ENCODE measurements around the gene ITGB4. TPM values are rescaled to one million over a fixed set of nuclear protein-coding genes. Genes with fewer than 3 reads are reported as not detected.

The ITGB4 gene
- total RNA-seq: 1 to 10 TPM in 5 of 6 experiments, under 1 TPM in 1; 0.92 to 4.1 (median 2.0) TPM
- long read RNA-seq: 0 reads

DNA sequence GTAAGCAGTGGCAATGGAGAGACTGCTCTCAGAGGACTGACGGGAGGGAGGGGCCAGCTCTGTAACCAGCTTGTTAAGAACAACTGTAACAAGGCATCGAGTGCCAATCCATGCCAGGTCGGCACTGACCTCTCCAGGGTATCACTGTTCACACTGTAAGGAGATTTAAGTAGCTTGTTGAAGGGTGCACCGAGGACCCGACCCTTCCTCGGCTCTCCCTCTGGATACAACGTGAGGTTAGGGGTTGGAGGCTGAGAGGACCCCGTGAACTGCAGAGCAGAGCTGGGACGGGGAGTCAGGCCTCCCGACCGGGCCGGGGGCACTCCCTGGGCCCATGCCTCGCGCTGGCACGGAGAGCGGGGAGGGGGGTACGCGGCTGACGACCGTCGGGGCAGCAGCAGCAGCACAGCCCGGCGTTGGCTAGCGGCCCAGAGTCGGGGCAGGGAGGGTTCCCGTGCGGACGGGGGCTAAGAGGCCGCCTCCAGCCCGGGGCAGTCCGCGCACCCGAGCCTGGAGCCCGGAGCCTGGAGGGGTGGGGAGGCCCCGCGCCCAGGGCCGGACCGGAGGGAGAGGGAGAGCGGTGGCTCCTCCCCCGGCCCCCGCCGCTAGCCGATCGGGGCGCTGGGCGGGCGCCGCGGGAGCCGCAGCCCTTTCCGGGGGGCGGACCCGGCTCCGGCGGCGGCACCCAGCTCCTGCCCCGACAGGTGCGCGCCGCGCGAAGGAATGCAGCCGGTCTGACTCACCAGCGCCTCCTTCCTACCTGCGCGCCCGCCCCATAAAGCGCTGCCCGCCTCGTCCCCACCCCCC lies at the start of gene ITGB4:
Gene ITGB4, plus strand, starts transcription at position 804 of the 807 bp plus-strand sequence. CDS start 3,245 bp downstream, outside the sequence.
- Histone ChIP-seq H3K4me3 (peak within 1 kb of the TSS; percentile 23 to 40 (median 28)), H3K36me3 (no peaks in the 10 kb centered on the region), H3K27ac (no peak within 1 kb of the TSS), H3K27me3 (no peaks in the 10 kb centered on the region), H3K4me1 (no peaks in the 10 kb centered on the region), H3K9me3 (no peaks in the 10 kb centered on the region)
- DNase-seq (peak in 1 of 3 donors; percentile 65), ATAC-seq (peak; percentile 62 to 84 (median 70))
- TF ChIP-seq, protein P1, sequence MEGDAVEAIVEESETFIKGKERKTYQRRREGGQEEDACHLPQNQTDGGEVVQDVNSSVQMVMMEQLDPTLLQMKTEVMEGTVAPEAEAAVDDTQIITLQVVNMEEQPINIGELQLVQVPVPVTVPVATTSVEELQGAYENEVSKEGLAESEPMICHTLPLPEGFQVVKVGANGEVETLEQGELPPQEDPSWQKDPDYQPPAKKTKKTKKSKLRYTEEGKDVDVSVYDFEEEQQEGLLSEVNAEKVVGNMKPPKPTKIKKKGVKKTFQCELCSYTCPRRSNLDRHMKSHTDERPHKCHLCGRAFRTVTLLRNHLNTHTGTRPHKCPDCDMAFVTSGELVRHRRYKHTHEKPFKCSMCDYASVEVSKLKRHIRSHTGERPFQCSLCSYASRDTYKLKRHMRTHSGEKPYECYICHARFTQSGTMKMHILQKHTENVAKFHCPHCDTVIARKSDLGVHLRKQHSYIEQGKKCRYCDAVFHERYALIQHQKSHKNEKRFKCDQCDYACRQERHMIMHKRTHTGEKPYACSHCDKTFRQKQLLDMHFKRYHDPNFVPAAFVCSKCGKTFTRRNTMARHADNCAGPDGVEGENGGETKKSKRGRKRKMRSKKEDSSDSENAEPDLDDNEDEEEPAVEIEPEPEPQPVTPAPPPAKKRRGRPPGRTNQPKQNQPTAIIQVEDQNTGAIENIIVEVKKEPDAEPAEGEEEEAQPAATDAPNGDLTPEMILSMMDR (IDR thresholded peaks at IDR 0.05): no peak
- peak; percentile 31 for TF ChIP-seq POLR2A (IDR thresholded peaks at IDR 0.05)
- intact Hi-C loops (cut with DNase I): no loop called here
- 5% methylated on average over 19 of the region's 70 CpGs for WGBS (ENCODE audit: insufficient coverage, low coverage, low lambda C conversion rate, missing lambda C conversion rate)

DNA sequence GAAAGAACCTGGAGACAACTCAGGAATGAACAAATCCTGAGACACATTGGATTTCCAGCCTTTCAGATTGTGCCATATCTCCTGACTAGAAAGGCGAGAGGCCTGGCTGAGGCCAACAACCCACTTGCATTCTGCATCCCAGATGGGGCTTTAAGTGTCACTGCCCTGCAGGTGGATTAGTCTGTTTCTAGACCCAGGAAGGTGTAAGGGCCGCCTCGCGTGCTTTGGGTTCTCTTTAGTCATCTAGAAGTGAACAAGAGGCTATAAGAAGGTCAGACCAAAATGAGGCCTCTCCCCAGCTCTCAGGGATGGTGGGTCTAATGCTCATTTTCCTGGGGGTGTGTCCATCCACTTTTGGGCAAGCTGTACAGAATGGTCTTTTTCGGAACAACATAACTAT lies 49.2 kb upstream of the ITGB4 start:
- H3K36me3 ChIP-seq: peaks cover 0 to 44% (median 9%) of the 10 kb centered on the region in 4 donors
- intact Hi-C loops (cut with DNase I): no loop called here
- H3K27me3 ChIP-seq: no peaks in the 10 kb centered on the region

DNA sequence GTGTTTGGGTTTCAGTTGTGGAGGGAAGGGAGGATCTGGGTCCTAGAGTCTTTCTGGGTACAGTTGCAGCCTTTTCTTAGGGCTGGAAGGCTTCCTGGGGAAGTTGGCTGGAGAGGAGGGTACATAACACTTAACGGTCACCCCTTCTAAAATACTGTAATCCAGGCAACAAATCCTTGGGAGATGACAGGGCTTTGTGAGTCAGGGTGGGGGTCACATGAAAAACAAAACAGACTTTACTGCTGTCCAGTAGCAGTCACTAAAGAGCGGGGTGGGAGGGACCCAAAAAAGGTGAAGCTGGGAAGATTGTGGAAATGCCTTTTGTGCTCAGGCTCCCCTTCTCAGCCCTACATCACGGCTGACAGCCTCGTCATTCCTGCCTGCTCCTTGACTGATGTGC lies 47.8 kb upstream of the ITGB4 start:
- ATAC-seq: no peak
- Histone ChIP-seq H3K9me3 (no peaks in the 10 kb centered on the region), H3K27ac (no peak overlapping the region), H3K27me3 (no peaks in the 10 kb centered on the region), H3K4me1 (peaks cover 0 to under 1% (median 0%) of the 10 kb centered on the region in 4 donors), H3K36me3 (peaks cover 0 to 44% (median 10%) of the 10 kb centered on the region in 4 donors), H3K4me3 (no peak overlapping the region)
- DNase-seq: peak in 1 of 3 donors; percentile 6
- TF ChIP-seq, protein P1 (IDR thresholded peaks at IDR 0.05): no peak
- no peak for TF ChIP-seq POLR2A (IDR thresholded peaks at IDR 0.05)
- intact Hi-C loops (cut with DNase I): no loop called here
- 75% methylated on average over 4 of the region's 4 CpGs for WGBS (ENCODE audit: insufficient coverage, low coverage, low lambda C conversion rate, missing lambda C conversion rate)

More for the DNA sequence above, 49.2 kb upstream of the ITGB4 start:
- ATAC-seq (no peak), DNase-seq (peak in 1 of 3 donors; percentile 44)
- H3K4me3 ChIP-seq: no peak overlapping the region
- H3K27ac ChIP-seq: no peak overlapping the region
- no peak for TF ChIP-seq POLR2A (IDR thresholded peaks at IDR 0.05)
- TF ChIP-seq, protein P1 (IDR thresholded peaks at IDR 0.05): no peak
- 86% methylated on average over 5 of the region's 5 CpGs for WGBS (ENCODE audit: insufficient coverage, low coverage, low lambda C conversion rate, missing lambda C conversion rate)
- peaks cover 0 to 9% (median 2%) of the 10 kb centered on the region in 4 donors for H3K4me1 ChIP-seq
- no peaks in the 10 kb centered on the region for H3K9me3 ChIP-seq

DNA sequence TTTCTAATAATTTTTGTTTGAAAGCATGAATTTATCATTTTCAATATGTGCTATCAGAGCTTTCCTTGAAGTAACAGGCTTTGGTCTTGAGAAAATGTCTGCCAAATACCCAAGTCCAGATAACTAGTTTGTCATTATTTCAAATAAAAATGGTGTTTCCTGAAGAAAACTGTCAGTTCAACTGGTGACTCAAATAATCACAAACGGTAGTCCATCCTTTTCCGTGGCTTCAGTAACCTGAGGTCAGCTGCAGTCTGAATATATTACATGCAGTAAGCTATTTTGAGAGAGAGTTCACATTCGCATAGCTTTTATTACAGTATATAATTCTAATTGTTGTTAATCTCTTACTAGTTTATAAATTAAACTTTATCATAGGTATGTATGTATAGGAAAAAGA lies 44.8 kb upstream of the ITGB4 start:
- no peak for TF ChIP-seq POLR2A (IDR thresholded peaks at IDR 0.05)
- TF ChIP-seq, protein P1 (IDR thresholded peaks at IDR 0.05): no peak
- Histone ChIP-seq H3K27ac (no peak overlapping the region), H3K36me3 (peaks cover 0 to 19% (median 5%) of the 10 kb centered on the region in 4 donors), H3K4me3 (no peak overlapping the region), H3K27me3 (no peaks in the 10 kb centered on the region), H3K9me3 (no peaks in the 10 kb centered on the region), H3K4me1 (peaks cover 0 to 8% (median 0%) of the 10 kb centered on the region in 4 donors)
- DNase-seq (no peak), ATAC-seq (no peak)
- 42% methylated on average over 3 of the region's 3 CpGs for WGBS (ENCODE audit: insufficient coverage, low coverage, low lambda C conversion rate, missing lambda C conversion rate)
- intact Hi-C loops (cut with DNase I): loop anchor here (5.0 kb wide), 1 partner anchor 76 kb away; no protein-coding TSS in a partner anchor
